GM15510 (cell line): ENCODE measurements around the gene EMC6.

Source experiments
- POLR2A ChIP-seq: IDR thresholded peaks from 3 replicates; pipeline ENCODE4 v1.6.1; 2011; ENCODE audit warnings: borderline replicate concordance; ENCODE audit not compliant: insufficient read length; ENCODE audit errors: extremely low read depth

EMC6 gene

GRCh38 chr17:3641717-3642486 lies 26.7 kb upstream of the EMC6 start:
- no peak for TF ChIP-seq POLR2A

- TF ChIP-seq POLR2A: no peak
These were observed 24.7 kb upstream of the EMC6 start for GRCh38 chr17:3643889-3644349.

GRCh38 chr17:3645310-3645709 lies 23.3 kb upstream of the EMC6 start:
- no peak for TF ChIP-seq POLR2A

GRCh38 chr17:3647251-3647650 lies 21.4 kb upstream of the EMC6 start:
- no peak for TF ChIP-seq POLR2A

GRCh38 chr17:3647769-3648555 lies 20.6 kb upstream of the EMC6 start:
- no peak for TF ChIP-seq POLR2A

GRCh38 chr17:3655766-3656165 lies 12.8 kb upstream of the EMC6 start:
- TF ChIP-seq POLR2A: no peak

GRCh38 chr17:3656353-3656752 lies 12.3 kb upstream of the EMC6 start:
- no peak for TF ChIP-seq POLR2A

- no peak for TF ChIP-seq POLR2A
These were observed 11.6 kb upstream of the EMC6 start for GRCh38 chr17:3656755-3657587.

- TF ChIP-seq POLR2A: no peak
These were observed 11.1 kb upstream of the EMC6 start for GRCh38 chr17:3657588-3657869.

- no peak for TF ChIP-seq POLR2A
These were observed 10.5 kb upstream of the EMC6 start for GRCh38 chr17:3657874-3658783.

- no peak for TF ChIP-seq POLR2A
These were observed 9.7 kb upstream of the EMC6 start for GRCh38 chr17:3658784-3659449.

GRCh38 chr17:3659541-3660111 lies 9.0 kb upstream of the EMC6 start:
- TF ChIP-seq POLR2A: no peak

GRCh38 chr17:3660311-3660891 lies 8.2 kb upstream of the EMC6 start:
- TF ChIP-seq POLR2A: no peak
